Stimulated activated CD4-positive, alpha-beta T cell treated with anti-CD3 and anti-CD28 coated beads, Interleukin-1b, Interleukin-23, amount 100 ng/mL, for 4 hours (primary cell): ENCODE results near the gene HEXA.

ENCODE experiments used
- DNase-seq, 2 donors: peaks; one replicate each; pipeline ENCODE4 v3.0.0-alpha.2; 2020; ENCODE audit warnings: low read depth in 2 of 2

Gene HEXA

DNA sequence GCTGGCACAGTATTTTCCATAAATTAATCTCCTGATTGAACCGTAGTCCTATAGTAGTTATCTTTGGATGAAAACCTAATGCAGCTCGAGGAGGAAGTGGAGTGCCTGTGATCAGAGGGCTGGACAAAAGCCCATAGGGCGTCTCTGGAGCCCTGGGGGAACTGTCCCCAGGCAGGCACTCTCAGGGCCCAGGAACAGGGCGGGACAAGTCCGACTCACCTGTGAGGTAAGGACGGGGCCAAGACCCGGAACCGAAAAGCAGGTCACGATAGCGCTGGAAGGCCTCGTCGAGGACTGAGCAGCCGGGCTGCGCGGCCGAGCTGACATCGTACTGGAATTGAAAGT lies 341 bp downstream of the HEXA start:
- peak in 1 of 2 donors; percentile 37 for DNase-seq

DNA sequence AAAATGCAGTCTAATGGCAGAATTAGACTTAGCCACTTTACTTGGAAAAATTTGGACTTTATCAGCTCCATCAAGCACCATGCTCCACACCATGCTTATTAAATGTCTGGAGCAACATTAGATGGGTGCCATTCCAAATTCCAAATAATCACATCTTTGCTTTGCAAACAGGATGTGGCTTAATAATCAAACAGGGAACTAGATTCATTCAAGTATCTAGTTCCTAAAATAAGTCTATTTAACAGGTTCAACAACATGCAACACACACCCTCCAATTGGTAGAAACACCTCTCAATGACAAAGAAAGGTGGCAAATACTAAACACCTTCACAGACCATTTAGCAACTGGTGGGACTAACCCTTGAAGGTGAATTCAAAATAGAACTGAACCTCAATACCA lies 3.5 kb downstream of the HEXA start:
- no peak for DNase-seq

DNA sequence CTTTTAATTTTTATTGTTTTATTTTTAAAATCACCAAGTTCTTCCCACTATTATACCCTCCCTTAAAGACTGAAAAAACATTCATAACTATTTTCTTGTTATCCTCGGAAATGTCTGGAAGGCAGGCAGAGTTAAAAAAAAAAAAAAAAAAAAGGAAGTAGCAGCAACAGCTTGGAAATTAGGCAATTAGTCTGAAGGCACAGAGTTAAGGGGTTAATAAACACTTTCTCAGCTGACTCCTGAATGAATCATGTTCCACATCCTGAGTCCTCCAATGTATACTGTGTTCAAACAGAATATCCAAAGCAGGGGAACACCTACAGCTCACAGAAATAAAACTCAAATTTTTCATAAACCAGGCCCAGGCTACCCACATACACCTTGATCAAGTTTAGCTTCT lies 5.8 kb downstream of the HEXA start:
- no peak for DNase-seq

DNA sequence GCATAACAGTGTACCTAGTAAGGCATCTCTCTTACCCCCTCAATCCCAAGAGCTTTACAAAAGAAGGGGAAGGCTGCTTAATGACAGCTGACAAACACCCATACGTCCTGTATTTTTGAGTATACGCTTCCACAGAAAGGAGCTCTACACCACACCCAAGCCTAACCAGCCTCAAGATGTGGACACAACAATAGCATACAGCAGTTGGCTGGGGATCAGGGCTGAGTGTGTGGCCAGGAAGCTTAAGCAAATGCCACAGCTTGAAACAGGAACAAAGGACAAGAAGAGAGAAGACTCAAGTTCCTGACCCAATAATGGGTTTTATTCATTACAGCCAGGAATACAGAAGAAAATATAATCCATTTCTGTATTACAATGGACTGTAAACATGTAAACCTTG lies 6.9 kb downstream of the HEXA start:
- no peak for DNase-seq

DNA sequence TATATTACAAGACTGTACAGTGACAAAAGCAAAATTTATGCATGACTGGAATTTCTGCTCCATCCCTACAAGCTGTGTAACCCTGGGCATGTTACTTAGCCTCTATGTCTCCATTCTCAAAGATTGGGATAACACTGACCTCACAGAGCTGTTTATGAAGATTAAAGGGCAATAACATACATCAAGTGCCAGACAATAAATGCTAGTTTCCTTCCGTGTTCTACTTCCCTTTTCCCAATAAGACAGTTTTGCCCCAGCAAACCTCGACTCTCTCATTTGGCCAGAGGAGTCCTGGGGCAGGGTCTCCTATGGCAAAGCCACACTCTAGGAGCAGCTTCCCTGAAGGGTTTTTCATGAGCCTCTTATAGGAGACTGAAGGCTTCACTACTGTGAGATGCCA lies 7.5 kb downstream of the HEXA start:
- DNase-seq: no peak

DNA sequence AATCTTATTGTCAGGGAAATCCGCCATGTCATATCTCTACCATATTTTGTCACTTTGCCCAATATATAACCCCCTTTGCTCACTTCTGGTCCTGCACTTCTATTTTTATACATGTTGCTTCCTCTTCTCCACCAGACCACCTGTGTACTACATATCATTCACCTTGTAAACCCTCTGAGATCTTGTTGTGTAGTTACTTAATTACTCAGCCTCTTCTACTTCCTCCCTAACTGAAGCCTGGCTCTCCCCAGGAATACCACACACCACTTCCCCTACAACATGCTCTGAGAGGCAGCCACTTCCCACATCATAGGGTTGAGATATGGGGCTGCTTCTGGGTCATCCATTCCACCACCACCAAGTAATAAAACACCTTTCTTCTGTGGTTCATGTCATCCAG lies 10.0 kb downstream of the HEXA start:
- DNase-seq: no peak

DNA sequence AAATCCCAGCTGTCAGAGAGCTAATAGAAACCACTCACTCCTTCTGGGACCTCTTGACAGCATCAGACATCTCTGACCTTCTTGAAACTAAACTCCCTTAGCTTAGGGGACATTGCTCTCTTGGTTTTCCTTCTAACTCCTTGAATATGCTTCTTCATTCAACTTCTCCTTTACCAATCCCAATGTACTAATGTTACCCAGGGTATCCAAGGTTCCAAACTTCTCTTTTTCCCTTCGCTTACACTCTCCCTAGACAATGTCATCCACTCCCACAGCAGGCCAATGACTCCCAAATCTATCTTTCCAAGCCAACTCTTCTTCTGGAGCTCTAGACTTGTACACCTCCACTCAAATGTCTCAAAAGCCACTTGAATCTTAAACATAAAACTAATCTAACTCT lies 14.6 kb downstream of the HEXA start:
- DNase-seq: no peak

DNA sequence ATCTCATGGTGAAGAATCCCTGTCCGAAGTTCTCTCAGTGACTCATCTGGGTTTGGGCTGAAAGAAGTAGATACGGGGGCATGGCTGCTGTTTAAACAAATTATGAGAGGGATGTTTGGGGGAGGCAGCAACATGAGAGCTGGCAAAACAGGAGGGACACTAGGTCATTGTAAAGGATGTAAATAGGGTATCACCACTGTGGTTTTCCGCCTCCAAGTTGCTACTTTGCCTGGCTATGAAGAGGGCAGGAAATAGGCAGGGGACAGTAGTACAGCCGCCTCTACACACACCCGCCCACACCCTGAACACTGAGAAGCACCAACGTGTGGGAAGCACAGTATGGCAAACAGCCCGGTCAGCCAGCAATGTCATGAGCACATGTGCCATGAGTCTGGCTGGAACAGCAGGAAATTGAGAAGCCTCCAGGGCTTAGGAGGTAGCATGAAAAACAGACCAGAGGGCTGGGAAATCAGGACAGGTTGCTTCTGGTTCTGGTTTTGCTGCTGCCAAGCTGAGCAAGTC lies 17.1 kb downstream of the HEXA start:
- no peak for DNase-seq

DNA sequence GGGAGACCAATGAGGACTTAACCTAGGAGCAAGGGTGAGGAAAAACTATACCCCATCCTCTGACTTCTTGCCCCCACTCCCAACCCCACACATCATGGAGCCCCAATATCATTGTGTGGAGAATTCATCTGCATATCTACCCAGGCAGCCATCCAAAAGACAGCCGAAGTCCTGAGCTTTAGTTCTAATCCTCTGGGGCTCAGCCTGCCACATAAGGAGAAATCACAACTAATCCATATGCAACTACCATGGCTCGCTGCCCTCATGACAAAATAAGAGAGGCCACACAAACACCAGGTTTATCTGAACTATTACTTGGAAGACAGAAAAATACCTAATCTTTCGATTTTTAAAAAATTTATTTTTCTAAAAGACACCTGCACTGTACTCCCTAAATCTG lies 17.7 kb downstream of the HEXA start:
- DNase-seq: no peak

DNA sequence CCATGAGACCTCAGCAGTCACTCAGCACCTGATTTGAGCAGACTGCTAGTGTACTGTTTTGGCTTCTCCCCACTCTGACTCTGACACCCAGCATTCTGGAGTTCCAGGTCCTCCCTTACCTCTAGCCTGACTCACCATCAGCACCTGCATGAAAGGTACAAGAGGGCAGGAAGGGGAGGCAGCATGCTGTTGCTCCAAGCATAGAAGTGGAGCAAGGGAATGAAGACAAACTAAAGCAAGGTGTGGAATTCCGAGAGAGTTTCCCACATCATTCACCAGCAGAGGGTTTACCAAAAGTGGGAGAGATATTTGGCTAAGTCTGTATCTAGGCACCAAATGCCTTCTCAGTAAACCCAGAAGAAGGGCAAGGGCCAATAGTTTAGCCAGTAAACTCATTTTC lies 21.3 kb downstream of the HEXA start:
- DNase-seq: no peak

DNA sequence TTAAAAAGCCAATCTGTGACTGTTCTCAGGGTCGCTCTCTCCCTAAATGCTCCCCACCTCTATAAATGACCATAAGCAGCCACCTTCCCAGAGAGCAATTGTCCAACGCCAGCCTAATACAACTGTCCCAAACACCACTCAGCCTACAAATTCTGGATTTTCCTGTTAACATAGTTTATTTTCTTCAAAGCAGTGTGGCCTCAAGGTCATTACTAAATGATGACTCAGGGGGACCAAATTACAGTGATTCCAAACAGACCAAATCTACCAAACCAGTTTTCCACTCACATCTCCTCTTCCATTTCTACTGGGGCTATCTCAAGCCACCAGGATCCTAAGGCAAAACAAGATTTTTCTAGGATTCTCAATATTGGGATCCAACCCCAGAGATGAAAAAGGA lies 22.5 kb downstream of the HEXA start:
- no peak for DNase-seq

DNA sequence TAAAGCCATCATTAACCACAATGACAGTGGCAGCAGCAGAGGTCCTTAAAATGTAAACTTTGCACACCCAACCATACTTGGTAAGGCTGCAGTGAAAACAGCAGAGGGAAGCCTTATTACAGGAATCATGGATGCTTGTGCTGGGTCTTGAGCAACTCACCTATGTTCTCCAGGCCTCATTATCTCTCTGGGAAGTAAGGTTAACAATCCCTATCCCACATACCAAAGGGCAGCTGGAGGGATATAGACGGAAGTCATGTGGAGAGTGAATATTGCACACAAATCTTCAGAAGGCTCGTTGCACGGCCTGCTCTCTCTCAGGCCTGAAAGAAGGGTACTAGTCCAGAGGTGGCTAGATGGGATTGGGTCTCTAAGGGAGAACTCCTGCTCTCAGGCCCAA lies 30.0 kb downstream of the HEXA start:
- no peak for DNase-seq

DNA sequence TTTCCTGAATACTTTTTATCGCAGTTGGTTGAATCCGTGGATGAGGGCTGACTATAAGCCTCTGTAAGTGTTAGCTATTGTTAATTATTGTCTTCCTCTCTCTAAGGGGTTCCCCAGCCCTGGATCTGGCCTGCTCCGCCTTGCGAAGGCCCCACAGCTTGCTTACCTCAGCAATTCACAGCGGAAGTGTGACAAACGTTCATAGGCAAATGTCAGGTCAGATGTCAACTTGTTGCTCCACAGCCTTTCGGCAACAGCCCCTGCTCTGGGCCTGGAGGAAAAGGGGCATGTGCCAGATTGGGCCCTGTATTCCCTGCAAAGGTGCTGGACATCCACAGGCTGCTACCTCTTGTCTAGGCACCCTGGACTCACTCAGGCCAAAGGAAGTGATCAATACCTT lies 30.5 kb downstream of the HEXA start:
- no peak for DNase-seq

DNA sequence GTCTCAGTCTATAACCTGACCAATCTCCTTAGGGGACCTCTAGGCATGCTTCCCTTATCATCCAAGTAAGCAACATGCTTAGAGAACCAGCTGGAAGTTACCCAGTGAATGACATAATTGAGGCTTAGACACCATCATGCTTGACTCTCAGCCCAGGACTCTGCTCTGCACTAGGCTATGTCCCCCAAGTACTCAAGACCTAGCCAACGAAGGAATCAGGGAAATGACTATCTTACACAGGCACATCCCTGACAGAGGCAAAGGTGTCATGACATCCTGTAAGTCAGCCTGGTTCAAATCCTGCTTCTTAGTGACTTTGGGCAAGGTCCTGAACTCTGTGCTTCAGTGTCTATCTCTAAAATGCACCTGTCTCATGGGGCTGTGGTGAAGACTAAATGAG lies 31.2 kb downstream of the HEXA start:
- DNase-seq: no peak

DNA sequence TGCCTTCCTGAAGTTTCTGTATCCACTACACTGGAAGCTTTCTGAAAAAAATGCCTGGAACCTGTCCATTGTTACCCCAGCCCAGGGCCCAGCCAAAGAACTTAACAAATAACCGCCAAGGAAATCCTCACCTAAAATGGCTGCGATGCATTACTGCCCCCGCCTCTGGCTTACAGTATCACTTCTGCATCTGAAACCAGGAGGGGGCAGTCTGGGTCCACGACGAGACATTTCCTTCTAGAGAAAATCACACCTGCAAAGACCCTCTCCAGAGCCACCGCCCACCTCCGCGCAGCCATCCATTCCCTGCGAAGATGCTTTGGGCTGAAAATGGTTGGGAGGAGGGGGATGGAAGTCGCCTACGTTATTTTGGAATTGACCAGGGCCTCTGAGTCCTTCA lies 33.4 kb downstream of the HEXA start:
- peak in 1 of 2 donors; percentile 12 for DNase-seq

DNA sequence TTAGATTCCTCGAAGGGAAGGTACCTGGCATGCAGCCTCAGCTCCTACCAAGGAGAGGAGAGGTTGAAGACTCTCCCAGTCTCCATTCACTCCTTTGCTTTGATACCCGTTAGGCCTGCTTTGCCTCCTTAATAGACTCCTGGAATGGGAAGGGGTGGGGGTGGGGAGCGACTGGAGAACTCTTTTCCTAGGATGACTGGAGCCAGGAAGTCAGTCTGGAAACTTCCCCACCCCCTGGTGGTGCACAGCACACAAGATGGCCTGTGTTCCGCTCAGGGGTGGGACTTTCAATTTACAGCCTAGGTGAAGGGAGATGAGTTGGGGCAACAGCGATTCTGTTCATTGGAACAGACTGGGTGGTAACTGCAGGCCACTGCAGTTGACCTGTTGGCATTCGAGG lies 34.5 kb downstream of the HEXA start:
- DNase-seq: no peak

DNA sequence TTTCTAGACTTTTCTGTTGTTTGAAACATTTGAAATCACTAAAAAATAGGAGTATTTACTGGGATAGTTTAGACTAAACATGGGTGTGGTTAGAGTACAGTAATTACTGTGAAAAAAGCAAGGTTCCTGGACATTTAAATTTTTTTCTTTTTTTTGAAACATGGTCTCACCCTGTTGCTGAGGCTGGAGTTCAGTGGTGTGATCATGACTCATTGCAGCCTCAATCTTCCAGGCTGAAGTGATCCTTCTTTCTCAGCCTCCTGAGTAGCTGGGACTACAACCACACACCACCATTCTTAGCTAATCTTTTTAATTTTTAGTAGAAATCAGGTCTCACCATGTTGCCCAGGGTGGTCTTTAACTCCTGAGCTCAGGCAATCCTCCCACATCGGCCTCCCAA lies 35.4 kb downstream of the HEXA start:
- DNase-seq: no peak

DNA sequence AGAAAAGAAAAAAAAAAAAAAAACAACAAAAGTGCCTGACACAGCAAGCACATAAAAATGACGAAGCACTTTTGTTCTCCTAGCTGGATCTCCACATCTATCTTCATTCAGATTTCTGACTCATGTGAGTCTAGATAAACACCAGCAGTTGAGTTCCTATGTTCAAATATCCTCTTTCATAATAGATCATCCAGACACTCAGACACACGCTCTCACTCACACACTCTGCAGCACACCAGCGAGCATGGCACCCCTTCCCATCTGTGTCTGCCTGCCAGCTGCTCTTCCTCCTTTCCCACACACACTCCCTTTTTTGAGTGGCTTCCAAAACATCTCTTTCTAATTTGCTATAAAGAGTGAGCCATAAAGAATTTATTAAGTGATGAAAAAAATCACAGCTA lies 36.0 kb downstream of the HEXA start:
- DNase-seq: no peak

DNA sequence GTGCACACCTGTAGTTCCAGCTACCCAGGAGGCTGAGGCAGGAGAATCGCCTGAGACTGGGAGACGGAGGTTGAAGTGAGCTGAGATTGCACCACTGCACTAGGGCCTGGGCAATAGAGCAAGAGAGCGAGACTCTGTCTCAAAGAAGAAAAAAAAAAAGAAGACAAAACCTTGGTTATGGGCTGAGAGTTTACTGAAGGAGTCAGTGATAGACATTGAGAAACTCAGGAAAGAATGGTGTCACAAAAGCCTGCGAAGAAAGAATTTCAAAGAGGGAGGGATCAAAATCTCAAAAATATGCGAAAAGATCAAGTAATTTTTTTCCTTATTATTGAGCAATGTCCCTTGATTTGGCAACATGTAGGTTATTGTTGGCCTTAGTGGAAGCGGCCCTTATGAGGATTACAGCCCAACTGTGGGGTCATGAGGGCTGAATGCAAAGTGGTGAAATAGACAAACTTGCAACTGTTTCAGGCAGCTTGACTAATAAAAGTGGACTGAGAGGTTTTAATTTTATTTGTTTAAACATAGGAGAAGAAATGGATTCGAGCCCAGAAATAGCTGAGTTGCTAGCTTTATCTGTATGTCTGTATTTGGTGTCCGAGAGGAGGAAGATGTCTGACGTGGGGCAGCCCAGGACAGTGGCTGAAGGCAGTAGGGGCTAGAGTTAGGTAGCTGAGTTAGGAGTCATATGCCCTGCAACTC lies 37.0 kb downstream of the HEXA start:
- DNase-seq: no peak

DNA sequence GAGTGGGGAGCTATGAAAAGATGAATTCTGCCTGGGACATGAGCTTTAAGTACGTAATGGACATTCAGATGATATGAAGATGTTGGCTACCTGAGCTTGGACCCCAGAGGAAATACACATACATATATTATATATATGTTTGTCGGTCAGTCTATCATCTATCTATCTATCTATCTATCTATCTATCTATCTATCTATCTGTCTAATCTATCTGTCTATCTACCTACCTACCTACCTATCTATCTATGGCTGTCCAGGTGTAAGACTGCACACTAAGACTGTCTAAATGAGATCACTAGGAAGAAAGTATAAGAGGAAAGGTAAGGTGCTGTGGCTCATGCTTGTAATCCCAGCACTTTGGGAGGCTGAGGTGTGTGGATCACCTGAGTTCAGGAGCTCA lies 37.7 kb downstream of the HEXA start:
- no peak for DNase-seq

DNA sequence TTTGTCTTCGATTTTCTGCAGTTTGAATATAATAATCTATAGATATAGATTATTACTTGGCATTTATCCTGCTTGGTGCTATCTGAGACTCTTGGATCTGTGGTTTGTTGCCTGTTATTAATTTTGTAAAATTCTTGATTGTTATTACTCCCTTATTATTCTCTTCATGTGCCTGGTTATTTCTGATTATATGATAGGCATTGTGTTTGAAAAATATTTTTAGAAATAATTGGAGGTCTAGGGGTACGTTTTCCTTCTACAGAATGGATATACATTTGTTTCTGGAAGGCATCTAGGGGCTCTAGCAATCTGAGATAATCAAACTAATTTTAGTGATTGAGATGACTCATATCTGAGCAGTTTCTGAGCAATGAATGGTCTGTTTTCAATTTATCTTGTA lies 41.0 kb downstream of the HEXA start:
- no peak for DNase-seq

DNA sequence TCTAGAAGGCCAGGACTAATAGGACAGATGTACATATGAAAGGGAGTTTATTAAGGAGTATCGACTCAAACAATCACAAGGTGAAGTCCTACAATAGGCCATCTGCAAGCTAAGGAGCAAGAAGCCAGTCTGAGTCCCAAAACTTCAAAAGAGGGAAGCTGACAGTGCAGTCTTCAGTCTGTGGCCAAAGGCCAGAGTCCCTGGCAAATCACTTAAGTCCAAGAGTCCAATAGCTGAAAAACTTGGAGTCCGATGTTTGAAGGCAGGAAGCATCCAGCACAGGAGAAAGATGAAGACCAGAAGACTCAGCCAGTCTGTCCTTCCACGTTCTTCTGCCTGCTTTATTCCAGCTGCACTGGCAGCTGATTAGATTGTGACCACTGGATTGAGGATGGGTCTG lies 44.8 kb downstream of the HEXA start:
- no peak for DNase-seq

DNA sequence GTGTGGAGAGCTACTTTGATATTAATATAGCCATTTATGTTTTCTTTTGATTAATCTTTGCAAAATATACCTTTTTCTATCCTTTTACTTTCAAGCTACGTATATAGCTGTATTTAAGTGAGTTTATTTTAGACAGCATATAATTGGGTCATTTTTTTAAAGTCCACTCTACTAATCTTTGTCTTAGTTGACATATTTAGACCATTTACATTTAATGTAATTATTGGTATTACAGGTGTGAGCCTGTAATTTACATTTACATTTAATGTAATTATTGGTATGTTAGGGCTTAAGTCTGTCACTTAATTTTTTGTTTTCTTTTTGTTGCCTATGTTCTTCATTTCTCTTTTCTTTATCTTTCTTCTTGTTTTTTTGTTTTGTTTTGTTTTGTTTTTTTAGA lies 52.1 kb downstream of the HEXA start:
- DNase-seq: no peak

DNA sequence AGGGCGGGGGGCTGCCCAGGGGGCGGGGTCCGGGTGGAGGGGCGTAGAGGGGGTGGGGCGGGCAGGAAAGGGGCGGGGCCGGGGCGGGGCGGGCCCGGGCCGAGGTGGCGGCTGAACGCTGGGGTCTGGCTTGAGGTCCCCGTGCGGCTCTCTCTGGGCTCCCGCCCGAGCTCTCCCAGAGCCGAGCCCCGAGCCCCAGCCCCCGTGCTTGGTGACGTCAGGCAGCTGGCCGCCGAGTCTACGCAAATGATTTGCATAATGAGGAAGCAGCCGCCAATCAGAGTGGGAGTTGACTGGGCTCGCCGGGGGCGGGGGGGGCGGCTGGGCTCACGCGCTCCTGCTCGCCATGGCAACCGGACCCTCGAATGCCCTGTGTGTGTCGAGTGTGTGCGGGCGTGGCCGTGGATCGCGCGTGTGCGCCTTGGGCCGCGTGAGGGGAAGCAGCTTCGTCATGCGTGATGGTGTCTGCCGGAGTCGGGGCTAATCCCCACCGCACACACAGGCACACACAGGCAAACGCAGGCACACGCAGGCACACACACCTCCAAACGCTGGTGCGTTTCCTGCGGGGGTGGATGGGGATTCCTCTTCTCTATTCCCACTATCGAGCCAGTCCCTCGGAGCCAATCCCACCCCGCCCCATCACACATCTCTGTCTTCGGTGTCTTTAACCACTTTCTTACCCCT lies 55.7 kb downstream of the HEXA start, which contains the start of gene CELF6:
TSS of gene CELF6 (minus strand) at position 173 of the 687 bp plus-strand sequence. CDS start 283 bp downstream, outside the sequence.
- peak; percentile 60 to 63 for DNase-seq
